GM21576 (cell line): ENCODE results near the gene CARD19.
A peak's percentile ranks its signal among the peaks of the same experiment; 100 is the strongest.

Experiments
- ATAC-seq: cut with Tn5 transposase; IDR thresholded peaks from one replicate; pipeline ENCODE4 v1.9.1; 2021; ENCODE audit warnings: mild to moderate bottlenecking, moderate library complexity; ENCODE audit not compliant: unreplicated experiment

Gene CARD19

GRCh38 chr9:93086447-93087224 lies 9.4 kb upstream of the CARD19 start:
- no peak for ATAC-seq

GRCh38 chr9:93087971-93088655 lies 7.9 kb upstream of the CARD19 start:
- ATAC-seq: no peak

- ATAC-seq: no peak
Observed at GRCh38 chr9:93088656-93089015, 7.4 kb upstream of the CARD19 start.

GRCh38 chr9:93089024-93089423 lies 7.0 kb upstream of the CARD19 start:
- ATAC-seq: no peak

- ATAC-seq: no peak
Observed at GRCh38 chr9:93089481-93089991, 6.5 kb upstream of the CARD19 start.

GRCh38 chr9:93090091-93090655 lies 5.8 kb upstream of the CARD19 start:
- ATAC-seq: no peak

- ATAC-seq: no peak
Observed at GRCh38 chr9:93091056-93091452, 5.0 kb upstream of the CARD19 start.

- ATAC-seq: no peak
Observed at GRCh38 chr9:93091453-93092081, 4.5 kb upstream of the CARD19 start.

- no peak for ATAC-seq
Observed at GRCh38 chr9:93092251-93092991, 3.6 kb upstream of the CARD19 start.

- no peak for ATAC-seq
Observed at GRCh38 chr9:93093127-93093876, 2.7 kb upstream of the CARD19 start.

GRCh38 chr9:93093877-93094657 lies 1.9 kb upstream of the CARD19 start:
- ATAC-seq: no peak

- ATAC-seq: peak; percentile 19
Observed at GRCh38 chr9:93094658-93095204, 1.3 kb upstream of the CARD19 start.

- peak; percentile 51 for ATAC-seq
Observed at GRCh38 chr9:93095205-93096130, 549 bp upstream of the CARD19 start.

- no peak for ATAC-seq
Observed at GRCh38 chr9:93096811-93097382, 880 bp downstream of the CARD19 start.

- ATAC-seq: no peak
Observed at GRCh38 chr9:93097511-93098201, 1.6 kb downstream of the CARD19 start.

- no peak for ATAC-seq
Observed at GRCh38 chr9:93098236-93098946, 2.4 kb downstream of the CARD19 start.
